ENCODE data around the gene OR52W1.

The OR52W1 gene, protein sequence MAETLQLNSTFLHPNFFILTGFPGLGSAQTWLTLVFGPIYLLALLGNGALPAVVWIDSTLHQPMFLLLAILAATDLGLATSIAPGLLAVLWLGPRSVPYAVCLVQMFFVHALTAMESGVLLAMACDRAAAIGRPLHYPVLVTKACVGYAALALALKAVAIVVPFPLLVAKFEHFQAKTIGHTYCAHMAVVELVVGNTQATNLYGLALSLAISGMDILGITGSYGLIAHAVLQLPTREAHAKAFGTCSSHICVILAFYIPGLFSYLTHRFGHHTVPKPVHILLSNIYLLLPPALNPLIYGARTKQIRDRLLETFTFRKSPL

DNA sequence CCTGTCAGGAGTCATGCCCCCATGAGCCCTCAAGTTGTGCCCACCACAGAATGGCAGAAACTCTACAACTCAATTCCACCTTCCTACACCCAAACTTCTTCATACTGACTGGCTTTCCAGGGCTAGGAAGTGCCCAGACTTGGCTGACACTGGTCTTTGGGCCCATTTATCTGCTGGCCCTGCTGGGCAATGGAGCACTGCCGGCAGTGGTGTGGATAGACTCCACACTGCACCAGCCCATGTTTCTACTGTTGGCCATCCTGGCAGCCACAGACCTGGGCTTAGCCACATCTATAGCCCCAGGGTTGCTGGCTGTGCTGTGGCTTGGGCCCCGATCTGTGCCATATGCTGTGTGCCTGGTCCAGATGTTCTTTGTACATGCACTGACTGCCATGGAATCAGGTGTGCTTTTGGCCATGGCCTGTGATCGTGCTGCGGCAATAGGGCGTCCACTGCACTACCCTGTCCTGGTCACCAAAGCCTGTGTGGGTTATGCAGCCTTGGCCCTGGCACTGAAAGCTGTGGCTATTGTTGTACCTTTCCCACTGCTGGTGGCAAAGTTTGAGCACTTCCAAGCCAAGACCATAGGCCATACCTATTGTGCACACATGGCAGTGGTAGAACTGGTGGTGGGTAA, at the start of gene OR52W1:
OR52W1 (plus strand) TSS at position 51 of the 637 bp plus-strand sequence; CDS start at position 51, 0 bp downstream.
- no peak for DNase-seq (ENCODE audit: low spot score)

DNA sequence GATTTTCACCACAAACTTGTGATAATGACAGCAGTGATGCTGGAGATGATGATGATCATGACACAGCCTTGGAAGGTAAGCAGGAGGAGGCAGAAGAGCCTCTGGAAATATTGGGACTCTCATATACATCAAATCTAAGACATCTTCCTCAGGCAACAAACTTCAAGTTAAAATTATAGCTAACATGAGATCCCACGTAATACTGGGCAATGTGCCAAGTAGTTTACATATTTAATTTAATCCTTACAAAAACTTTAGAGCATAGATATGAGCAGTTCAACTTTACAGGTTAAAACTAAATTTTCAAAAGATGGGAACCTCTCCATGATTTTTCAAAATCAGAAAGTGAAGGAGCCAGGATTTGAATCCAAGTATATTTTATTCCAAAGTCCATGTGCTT, 47.9 kb upstream of the OR52W1 start:
- DNase-seq (ENCODE audit: low spot score) = no peak

DNA sequence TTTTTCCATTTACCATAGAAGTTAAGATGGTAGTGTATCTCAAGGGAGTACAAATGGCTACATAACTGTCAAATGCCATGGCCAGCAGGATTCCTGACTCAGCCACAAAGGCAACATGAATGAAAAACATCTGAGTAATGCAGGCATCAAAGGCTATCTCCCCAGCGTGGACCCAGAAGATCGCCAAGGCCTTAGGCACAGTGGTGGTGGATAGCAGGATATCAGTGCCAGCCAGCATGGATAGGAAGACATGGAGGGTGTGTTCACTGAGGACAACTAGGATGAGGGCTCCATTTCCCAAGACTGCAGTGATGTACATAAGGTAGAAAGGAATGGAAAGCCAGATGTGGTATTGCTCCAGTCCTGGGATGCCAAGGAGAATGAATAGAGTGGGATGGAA, 46.9 kb upstream of the OR52W1 start:
- DNase-seq (ENCODE audit: low spot score) = no peak

DNA sequence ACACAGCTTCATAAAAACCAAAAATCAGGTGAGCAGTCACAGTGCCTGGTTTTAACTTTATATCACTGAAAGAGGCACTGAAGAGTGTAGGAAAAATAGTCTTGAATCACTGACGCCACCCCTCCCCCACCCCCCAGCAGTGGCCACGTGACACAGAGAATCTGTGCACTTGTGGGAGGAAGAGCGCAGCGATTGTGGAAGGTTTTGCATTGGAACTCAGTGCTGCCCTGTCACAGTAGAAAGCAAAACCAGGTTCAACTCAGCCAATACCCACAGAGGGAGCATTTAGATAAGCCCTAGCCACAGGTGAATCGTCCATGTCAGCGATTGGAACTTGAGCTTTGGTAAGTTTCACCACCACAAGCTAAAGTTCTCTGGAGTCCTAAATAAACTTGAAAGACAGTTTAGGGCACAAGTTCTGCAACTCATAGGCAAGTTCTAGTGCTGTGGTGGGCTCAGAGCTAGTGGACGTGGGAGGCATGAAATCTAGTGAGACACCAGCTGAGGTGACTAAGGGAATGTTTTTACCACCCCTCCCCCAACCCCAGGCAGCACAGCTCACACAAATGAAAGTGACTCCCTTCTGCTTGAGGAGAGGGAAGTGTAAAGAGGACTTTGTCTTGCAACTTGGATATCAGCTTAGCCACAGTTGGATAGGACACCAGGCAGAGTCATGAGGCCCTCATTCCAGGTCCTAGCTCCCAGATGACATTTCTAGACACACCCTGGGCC, 42.2 kb upstream of the OR52W1 start:
- DNase-seq (ENCODE audit: low spot score) = no peak

DNA sequence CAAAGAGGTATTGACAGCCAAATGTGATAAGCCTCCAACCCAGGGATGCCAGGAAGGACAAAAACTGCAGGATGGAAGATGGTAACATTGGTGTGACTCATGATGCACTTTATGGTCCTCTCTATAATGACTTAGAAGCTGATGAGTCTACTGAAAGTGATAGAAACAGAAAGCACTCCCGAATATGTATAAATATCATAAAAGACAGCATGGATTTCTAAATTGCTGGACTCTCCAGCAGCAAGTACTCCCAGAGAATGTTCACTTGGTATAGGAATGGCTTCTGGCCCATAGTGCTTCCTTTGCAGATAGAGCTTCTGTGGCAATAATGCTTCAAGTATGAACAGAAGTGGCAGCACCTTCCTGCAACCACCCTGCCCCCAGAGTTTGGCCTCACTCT, 28.8 kb upstream of the OR52W1 start, which contains the start of gene OR52B2:
OR52B2 (minus strand) TSS at position 101 of the 400 bp plus-strand sequence; CDS start at position 101, 0 bp downstream.
- no peak for DNase-seq (ENCODE audit: low spot score)

DNA sequence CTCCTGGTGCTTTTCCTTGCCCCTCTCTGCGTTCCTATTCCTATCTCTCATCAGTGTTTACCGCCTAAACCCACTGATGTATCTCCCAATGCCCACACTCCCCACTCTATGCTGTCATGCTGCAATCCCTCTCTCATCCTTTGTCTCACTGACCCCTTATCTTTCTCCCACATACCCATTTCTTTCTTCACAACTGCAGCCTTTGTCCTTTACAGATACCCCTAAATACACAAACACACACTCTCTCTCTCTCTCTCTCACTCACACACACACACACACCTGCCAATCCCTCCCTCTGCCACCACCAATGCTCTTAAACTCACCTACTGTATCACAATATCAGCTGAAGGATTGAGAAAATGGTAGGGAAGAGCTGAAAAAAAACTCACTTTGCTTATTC, 23.6 kb upstream of the OR52W1 start:
- no peak for DNase-seq (ENCODE audit: low spot score)

DNA sequence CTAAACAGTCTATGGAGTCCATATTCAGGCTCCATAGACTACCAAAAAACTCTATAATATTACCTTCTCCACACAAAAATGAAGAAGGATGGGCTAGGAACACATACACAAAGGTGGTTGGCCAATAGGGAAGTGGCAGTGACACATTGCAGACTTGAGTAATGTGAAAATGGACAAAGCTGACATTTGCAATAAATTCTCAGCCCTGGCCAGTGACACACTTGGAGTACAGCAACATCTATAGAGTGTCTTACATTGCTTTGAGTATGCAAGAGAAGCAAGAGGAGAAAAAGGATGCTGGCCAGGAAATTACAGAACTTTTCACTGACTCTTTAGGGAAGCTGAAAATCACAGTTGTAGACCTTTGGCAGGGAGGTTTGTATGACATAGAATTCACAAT, 7.3 kb upstream of the OR52W1 start:
- DNase-seq (ENCODE audit: low spot score) = no peak

DNA sequence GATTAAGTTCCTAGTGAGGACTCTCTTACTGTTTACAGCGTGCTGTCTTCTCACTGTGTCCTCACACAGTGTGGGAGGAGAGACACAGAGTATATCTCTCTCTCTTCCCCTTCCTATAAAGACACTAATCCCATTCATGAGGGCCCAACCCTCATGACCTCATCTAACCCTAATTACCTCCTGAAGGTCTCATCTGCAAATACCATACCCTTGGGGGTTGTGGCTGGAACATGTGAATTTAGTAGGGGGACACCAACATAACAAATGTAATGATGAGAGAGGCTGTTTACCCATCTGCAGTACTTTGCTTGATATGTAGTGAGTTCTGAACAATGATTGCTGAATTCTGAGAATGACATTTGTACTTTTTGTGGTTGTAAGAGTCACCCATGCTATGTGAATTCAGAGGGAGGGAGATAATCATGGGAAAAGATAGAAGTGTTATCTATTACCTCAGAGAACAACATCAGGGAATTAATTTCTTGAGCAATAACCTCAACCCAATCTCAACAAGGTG, 4.9 kb upstream of the OR52W1 start:
- DNase-seq (ENCODE audit: low spot score) = no peak

DNA sequence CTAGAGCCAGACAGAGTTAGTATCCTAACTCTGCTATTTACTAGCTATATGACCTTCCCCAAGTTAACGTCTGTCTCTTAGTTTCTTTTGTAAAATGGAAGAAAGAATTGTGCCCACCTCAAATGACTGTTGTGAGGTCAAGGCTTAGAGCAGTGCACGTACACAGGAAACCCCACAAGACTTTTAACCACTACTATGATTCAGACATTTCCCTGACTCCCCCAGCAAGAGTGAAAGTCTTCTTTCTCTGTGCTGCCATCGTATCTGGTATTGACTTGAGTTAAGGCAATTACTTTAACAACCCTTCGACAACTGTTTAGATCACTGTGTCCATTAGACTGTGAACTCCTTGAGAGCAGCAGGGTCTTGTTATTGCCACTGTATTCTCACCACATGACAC, 2.6 kb upstream of the OR52W1 start:
- DNase-seq (ENCODE audit: low spot score) = no peak

DNA sequence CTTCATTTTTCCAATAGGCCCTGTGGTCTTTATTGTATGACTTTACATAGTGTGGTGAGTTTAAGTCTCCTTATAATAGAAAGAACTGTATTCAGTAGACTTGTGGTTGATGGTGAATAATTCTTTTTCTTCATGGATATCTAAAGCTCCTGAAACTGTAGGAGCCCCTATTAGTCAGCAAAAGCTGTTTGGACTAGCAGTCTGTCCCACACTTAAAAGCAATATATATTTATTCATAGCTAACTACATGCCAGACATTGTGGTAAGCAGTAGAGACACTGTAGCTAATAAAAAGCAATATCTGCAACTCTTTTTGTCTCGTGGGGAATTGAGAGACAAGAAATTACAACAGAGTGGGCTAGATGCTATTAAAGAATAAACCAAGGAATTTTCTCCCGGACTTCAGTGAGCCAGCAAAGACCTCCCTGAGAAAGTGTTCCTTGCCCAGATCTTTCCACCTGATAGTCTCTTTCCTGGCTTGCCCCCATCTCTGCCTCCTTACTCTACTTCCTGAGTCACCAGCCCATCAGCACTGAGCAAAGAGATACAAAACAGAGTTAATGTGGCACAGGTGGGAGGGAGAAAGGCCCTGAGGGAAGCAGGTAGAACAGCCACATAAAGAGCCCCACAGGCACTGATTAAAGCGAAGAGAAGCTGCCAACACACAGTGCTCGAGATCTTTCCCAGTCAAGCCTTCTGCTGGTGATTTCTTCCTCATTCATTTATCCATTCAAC, 1.4 kb upstream of the OR52W1 start:
- no peak for DNase-seq (ENCODE audit: low spot score)

DNA sequence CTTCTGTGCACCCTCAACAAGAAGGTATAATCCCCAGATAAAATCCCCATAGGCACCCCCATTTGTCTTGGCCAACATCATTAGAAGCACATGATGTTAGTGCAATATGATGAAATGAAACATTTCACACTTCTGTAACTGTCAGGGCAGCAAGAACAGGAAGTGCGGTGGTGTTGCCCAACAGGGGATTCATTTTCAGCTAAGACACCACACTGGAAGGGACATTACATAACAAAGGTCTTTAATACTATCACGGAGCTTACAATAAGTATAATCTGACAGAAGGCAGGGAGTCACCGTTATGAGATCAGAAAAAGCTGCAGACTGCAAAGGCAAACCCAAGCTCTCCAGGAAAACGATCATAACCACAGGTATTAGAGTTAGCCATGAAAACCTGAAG, 2.0 kb downstream of the OR52W1 start:
- no peak for DNase-seq (ENCODE audit: low spot score)

DNA sequence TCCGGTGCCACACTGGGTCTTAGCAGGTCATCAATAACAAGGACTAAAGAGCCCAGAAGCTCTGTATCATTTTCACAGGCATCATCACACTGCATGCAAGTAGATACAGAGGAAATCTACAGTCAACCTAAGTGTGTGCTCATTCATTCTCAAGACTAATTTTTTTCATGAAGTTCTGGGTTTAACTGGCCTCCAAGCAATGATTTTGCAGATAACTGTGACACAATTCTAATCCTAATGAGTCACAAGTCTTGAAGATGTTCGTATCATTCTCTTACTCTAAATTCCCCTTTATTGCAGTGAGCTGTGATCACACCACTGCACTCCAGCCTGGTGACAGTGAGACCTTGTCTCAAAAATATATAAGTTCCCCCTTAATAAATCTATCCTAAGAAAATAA, 2.5 kb downstream of the OR52W1 start:
- no peak for DNase-seq (ENCODE audit: low spot score)

DNA sequence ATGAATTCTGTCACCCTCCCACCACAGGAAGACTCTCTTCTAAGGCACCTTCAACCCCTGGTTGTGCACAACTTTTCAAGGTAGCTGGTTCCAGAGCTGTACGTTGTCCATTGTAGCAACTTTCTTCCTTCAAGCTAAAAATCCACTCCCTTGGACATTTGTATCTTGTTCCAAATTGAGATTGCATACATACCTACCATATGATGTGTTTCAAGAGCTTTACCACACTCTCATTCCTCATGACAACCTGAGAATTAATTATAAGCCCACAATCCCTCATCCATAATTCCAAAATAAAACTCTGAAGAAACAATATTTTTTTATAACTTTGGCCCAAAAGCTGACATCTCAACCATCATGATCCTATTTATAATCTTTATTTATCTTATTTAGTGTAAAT, 3.0 kb downstream of the OR52W1 start:
- no peak for DNase-seq (ENCODE audit: low spot score)

DNA sequence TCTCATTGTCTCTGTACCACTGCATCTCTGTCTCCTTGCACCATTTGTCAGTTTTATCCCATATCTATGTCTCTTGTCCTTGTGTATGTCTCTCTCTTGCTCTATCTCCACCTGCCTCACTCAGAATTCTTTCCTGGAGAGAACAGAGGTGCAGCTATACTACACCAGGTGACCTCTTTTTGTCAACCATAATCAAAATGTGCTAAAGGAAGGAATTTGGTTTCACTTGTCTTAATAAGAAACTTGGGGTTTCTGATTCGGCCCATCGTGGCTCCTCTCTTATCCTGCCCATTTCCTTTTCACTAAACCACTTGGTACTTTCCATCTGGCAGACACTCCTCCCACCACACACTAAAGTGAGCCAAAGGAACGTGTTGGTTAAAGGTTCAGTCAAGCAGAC, 4.3 kb downstream of the OR52W1 start:
- no peak for DNase-seq (ENCODE audit: low spot score)

DNA sequence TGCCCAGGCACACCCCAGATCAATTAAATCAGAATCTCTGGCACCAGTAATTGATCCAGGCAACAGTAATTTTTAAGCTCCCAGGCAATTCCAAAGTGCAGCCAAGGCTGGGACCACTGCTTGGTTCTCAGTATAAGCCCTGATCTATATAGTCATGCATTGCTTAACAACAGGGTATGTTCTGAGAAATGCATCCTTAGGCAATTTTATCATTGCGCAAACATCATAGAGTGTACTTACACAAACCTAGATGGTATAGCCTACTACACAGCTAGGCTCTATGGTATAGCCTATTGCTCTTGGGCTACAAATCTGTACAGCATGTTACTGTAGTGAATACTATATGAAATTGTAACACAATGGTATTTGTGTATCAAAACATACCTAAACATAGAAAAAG, 5.7 kb downstream of the OR52W1 start:
- DNase-seq (ENCODE audit: low spot score) = no peak

DNA sequence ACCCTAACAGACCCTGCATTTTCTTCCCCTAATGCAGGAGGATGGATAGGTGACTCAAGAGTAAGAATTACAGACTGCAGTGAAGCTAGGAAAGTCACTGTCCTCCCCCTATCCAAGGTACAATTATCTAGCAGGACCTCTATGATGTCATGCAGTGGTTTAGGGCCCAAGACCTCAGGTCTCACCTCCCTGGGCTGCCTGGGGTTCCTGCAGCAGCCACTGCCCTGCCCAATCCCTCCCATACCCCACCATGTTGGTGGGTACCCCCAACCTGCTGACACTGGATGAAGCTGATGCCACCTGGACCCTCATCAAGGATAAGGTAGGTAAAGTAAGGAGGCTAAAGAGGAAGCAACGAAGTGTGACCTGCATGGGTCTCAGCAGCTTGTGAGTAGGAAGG, 6.3 kb downstream of the OR52W1 start, which contains the start of gene C11orf42:
C11orf42 (plus strand) TSS at position 192 of the 400 bp plus-strand sequence; CDS start at position 251, 59 bp downstream.
- DNase-seq (ENCODE audit: low spot score) = no peak

DNA sequence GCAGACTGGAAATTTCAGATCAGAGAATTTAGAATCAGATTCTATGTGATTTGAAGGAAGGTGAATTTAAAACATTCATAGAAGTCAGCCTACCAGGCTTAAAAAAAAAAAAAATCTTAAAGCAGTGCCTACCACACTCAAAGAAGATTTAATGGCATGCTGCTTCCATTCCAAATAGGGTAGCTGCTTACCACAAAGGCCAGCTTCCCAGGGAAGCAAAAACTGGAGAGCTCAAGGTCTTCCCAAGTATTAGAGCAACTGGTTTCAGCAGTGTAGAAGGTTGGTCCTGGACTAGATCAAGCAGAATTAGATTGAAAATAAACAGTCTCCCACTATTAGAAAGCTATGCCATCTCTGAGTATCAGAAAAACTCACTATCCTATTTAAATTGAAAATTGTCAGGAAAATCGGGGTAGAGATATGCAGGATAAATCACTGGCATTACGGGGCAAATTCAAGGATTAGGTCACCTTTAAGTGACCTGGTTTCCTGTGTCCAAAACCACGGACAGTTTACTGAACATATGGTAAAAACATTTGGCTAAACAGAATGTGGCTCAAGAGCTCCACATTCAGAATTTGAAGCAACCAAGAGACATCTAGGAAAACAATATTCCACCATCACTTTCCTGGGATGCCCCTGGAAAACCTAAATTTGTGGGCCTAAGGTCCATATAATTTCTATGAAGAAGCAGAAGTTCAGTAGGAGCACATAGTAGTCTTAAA, 7.6 kb downstream of the OR52W1 start:
- DNase-seq (ENCODE audit: low spot score) = no peak

DNA sequence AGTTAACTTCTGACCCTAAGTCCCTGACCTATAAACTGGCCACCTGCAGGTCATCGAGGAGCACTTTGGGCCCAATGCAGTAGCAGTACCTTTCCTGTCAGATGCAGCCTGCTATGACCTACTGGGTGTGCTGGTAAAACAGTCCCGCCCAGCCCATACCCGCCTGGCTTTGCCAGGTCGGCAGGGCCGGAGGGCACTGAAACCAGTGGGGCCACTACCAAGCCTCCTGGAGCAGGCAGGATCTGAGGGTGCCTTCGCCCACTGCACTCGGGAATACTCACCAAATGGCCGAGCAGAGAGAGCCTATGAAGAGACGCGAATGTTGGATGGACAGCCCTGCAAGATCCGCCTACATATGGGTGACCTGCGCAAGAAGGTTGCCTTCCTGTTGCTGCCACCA, 10.8 kb downstream of the OR52W1 start:
- no peak for DNase-seq (ENCODE audit: low spot score)

DNA sequence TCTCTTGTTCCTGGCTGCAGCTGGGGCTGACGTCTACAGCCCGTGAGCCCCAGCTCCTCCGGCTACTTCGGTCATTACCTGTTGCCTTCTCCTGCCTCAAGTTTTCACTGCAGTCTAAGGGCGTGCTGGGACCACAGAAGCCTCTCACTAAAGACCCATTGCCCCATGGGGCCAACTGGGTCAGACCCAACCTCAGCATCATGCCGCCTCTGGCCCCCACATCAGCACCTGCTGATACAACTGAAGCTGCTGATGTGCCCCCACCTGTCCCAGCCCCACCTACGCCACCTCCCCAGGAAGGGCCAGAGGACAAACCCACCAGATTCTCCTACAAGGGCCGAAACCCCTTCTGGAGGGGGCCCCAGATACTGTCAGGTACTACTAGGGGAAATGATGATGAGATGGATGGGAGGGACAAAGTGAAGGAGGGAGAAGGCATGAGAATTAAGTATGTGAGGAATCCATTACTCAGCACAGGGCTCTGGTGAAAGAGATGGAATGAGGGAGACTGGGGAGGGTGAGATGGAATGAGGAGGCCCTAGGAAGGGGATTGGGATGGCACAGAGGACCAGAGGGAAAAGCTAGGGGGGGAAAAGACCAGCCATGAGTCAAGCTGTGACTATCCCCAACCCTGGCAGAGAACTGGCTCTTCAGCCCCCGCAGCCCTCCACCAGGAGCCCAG, 11.4 kb downstream of the OR52W1 start:
- DNase-seq (ENCODE audit: low spot score) = no peak

DNA sequence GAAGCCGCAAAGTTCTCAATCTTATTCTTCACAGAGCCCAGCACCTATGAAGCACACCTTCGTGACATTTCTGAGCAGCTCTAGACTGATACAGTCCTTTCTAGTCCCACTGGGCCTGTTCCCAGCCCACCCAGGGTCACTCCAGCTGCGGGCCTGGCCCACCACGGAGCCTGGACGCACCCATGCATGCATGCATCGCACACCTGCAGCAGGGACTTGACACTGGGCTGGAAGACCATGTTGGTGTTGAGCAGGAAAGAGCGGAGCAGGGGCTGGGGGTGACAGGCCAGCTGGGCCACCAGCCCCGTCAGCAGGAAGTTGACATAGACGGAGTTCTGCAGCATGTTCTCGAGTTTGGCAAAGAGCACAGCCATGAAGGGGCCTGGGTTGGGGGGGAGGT, 15.5 kb downstream of the OR52W1 start:
- DNase-seq (ENCODE audit: low spot score) = no peak

DNA sequence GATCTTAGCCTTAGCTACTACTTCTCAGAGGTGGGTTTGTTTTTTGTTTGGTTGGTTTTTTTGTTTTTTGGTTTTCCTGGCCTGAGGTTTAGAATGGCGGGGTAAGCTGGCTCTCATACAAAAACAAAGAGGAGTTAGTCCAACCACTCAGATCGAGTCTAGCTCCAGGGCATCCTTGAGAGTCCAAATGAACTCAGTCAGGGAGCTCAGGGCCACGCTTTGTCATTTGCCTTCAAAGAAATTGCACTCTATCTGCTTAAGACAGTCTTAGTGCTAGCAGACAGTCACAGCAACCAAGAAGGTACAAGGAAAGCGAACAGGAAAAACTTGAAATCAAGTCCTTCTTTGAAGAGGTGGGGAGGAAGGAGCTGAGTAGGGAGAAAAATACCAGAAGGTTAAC, 17.5 kb downstream of the OR52W1 start:
- no peak for DNase-seq (ENCODE audit: low spot score)
